NCI-H510A (cell line): ENCODE results near the gene SLC1A5.
A peak's percentile ranks its signal among the peaks of the same experiment; 100 is the strongest.
"Not testable (repeated sequence)": the region's sequence is repeated elsewhere in the genome, so short reads cannot be mapped to it uniquely, and the experiment has no call there.

Experiments
- DNase-seq: peaks from one replicate; lab custom pipeline; 2025; lab: John Stamatoyannopoulos, UW

SLC1A5 gene

GRCh38 chr19:46788262-46788967 lies at the start of gene SLC1A5:
Gene SLC1A5, minus strand, starts transcription at chr19:46788594. Its CDS starts 629 bp downstream, at chr19:46787965.
- peak; percentile 96 for DNase-seq

- DNase-seq, result no peak
Measured at GRCh38 chr19:46838160-46838559, 49.8 kb upstream of the SLC1A5 start.

DNA sequence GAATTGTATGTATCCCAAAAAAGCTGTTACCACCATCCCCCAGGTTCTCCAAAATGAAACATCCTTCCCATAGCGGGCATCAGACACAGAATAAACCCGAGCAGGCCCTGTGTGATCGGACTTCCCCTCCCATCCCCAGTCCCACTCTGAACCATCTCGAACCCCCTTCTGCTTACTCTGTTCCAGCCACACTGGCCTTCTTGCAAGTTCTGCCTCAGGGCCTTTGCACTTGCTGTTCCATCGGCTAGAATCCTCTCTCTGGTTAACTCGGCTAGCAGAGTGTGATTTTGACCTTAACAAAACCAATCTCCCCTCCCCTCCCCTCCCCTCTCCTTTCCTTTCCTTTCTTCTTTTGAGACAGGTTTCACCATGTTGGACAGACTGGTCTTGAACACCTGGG lies 46.6 kb upstream of the SLC1A5 start:
- no peak for DNase-seq

DNA sequence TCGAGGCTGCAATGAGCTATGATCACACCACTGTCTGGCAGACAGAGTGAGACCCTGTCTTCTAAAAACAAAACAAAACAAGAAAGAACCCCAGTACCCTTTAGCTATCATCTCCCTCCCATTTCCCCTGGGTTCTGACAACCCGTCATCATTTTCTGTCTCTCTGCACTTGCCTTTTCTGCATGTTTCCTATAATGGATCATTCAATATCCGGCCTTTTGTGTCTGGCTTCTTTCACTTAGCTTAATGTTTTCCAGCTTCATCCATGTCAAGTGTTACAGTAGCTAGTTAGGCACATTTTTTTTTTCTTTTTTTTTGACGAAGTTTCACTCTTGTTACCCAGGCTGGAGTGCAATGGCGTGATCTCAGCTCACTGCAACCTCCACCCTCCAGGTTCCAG lies 45.7 kb upstream of the SLC1A5 start:
- no peak for DNase-seq

DNA sequence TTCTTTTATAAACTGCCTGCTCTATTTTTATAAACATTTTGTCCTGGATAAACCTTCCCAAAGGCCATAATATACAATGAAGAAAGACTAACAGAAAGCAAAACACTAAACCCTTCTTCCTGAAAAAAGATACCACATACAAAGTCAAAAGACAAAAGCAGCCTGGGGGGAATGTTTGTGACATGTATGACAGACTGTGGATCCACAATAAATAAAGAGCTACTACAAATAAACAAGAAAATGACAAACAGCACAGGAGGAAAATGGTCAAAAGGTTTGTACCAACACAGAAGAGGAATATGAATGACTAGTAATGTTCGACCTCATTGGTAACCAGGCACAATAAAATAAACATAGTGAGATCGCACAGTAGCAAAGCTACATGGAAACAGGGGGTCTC lies 42.5 kb upstream of the SLC1A5 start:
- DNase-seq, result no peak

GRCh38 chr19:46828484-46828883 lies 40.1 kb upstream of the SLC1A5 start:
- no peak for DNase-seq

GRCh38 chr19:46825731-46826055 lies 37.3 kb upstream of the SLC1A5 start:
- no peak for DNase-seq

DNA sequence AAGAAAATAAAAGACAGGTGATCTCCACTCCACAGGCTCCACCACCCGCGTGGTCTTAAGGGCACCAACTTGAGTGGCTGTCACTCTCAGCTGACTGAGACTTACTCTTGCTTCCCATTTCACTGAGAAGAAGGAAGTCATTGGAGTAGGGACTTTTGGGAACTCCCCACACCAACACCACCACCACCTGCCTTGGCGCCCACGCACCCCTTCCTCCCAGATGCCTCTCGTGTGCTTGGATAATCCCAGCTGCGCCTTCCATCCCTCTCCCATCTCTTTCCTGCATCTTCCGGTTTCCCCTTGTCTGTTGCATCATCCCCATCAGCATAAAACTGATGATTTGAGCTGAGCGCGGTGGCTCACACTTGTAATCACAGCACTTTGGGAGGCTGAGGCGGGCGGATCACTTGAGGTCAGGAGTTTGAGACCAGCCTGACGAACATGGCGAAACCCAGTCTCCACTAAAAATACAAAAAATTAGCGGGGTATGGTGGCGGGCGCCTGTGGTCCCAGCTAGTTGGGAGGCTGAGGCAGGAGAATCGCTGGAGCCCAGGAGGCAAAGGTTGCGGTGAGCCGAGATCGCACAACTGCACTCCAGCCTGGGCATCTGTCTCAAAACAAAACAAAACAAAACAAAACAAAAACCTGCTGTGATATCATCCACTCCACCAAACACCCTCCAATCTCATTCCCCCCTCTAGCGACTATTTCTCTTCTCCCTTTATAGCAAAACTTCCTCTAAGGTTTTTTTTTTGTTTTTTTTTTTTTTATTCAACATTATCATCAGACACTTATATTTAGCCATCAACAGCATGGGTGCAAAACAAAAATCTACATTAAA lies 36.7 kb upstream of the SLC1A5 start:
- DNase-seq, result no peak

GRCh38 chr19:46823049-46823448 lies 34.7 kb upstream of the SLC1A5 start:
- no peak for DNase-seq

DNA sequence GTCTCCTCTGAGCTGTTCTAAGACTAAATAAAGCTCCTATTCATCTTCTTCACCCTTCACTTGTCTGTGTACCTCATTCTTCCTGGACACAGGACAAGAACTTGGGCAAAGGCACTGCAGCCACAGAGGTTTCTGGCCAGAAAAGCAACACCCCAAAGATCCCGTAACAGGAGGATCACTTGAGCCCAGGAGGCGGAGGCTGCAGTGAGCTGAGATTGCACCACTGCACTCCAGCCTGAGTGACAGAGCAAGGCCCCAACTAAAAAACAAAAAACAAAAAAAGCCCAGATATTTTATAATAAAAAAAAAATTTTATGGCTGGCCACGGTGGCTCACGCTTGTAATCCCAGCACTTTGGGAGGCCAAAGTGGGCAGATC lies 34.0 kb upstream of the SLC1A5 start:
- DNase-seq, result not testable (repeated sequence)

DNA sequence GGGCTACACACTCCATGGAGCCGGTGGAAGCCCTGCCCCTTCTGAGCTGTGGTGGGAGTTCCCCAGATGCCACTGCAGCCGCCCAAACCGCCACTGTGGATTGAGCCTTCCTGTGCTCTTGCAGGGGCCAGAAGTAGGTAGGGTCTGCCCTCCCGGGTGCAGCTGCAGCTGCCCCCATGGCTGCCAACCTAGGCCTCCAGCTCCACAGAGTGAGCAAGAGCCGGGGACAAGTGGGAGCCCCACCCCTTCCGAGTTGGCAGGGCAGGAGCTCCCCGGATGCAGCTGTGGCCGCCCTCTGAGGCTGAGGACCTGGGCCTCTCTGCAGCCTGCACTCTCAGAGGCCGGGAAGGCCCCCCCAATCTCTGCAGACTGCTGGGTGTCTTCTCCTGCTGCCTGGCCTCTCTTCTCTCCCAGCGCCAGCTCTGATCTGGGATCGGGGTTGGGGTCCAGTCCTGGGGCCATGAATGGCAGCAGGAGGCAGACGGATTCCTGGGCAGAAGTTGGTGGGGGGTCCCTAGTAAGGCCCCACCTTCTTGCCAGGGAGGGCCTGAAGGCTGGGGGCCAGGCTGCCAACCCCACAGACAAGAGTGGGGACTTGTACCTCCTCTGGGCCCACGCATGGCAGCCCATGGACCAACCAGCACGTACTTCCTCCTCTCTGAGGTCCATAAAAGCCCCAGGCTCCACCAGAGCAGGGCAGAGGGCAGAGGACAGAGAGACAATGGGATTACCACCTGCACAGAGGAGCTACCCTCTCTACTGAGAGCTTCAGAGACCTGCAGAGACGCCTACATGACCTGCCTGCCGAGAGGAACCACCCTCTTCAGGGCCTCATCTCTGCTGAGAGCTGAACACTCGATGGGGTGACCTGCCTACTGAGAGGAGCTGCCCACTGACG lies 33.4 kb upstream of the SLC1A5 start:
- DNase-seq, result peak; percentile 77

- DNase-seq, result no peak
Measured at GRCh38 chr19:46818812-46819211, 30.4 kb upstream of the SLC1A5 start.

DNA sequence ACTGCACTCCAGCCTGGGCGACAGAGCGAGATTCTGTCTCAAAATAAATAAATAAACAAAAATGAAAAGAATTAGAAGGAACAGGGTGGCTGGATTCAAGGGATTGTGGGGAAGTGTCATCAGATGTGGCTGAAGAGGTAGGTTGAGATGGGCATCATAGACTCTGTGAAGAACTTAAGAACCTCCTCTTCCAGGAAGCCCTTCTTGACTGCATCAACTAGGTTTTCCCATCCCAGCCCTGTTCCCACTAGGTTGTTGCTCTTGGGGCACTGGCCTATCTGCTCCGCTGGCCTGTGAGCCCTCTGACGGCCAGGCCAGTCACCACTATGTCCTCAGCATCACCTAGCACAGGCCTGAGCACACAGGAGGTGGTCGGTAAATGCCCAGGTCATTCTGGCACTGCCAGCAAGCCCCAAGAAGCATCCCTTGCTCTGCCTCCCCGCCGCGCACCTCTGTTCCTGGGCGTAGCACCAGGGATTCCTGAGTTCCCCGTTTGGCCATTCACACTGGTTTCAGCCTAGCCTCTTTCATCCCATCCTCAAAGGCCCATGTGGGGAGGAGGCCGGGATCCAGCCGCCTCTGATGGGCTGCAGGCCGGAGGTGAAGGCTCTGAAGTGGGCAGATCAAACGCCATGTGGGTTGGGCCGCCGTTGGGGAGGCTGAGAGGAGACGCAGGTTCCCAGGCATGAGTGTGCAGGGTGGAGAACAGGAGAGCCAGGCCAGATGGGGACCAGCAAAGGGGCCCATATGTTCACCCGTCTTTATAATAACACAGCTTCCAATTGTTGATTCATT lies 27.6 kb upstream of the SLC1A5 start:
- DNase-seq, result no peak

GRCh38 chr19:46813839-46814358 lies 25.5 kb upstream of the SLC1A5 start:
- no peak for DNase-seq

DNA sequence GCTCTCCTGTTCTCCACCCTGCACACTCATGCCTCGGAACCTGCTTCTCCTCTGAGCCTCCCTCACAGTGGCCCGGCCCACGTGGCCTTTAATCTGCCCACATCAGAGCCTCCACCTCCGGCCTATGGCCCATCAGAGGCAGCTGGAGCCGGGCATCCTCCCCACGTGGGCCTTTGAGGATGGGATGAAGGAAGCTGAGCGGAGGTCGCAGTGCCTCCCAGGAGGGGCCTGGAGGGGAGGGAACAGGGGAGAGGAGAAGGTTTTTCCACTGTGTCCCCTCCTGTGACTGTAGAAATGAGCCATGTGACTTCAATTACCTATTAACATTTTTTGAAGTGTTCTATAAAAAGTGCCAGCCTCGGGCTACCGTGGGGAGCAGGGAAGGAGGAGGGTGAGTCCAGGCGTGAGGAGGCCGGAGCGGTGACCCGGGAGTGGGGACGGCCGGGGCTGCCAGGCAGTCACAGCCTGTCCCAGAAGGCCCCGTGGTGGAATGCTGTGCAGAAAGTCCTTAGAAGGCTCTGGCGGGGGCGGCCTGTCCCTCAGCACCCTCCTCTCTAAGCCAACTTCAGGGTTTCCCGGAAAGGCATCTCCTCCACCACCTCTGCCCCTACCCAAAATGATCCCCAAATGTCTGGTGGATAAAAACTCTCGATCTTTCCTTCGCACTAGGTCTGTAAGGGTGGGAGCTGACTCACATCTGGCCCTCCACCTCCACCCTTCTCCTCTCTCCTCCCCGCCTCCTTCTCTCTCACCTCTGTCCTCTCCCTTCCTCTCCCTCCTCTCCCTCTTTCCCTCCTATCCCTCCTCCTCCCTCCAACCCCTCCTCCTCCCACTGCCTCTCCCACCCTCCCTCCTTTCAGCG lies 24.8 kb upstream of the SLC1A5 start:
- DNase-seq, result peak; percentile 25

DNA sequence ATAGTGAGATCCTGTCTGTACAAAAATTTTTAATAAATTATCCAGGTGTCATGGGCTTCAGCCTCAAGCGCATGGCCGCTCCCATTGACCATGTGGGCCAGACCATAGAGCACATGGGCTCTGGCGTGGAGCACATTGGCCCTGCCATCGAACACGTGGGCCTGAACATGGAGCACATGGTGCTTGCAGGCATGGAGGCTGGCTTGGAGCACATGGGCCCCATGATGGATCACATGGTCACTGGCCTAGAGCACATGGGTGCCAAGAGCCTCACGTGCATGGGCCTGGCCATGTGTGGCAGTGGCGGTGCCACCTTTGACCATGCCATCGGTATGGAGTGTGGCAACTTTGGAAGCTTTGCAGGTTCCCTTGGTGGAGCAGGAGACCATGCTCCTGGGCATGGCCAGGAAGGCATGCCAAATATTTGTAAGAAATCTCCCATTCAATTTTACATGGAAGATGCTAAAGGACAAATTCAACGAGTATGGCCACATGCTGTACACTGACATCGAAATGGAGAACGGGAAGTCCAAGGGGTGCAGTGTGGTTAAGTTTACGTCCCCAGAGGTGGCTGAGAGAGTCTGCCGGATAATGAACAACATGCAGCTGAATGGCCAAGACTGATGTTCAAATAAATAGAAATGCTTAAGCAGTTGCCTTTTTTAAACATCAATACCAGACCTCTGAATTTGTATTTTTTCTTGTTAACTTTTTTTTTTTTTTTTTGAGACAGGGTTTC lies 21.3 kb upstream of the SLC1A5 start:
- no peak for DNase-seq

DNA sequence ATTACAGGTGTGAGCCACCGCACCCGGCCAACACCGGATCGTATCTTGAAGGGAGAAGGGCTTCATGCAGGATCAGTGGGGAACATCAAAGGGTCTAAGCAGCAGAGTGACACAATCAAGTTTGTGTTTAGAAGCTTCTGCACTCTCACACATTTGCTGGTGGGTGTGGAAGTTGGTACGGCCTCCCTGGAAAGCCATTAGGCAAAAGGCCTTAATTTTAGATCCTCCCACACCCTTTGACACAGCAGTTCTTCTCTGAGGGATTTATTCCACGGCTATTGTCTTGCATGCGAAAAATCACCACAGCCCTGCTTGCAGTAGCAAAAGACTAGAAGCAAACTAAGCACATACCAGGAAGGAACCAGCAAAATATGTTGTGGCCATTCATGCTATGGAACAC lies 18.3 kb upstream of the SLC1A5 start:
- no peak for DNase-seq

DNA sequence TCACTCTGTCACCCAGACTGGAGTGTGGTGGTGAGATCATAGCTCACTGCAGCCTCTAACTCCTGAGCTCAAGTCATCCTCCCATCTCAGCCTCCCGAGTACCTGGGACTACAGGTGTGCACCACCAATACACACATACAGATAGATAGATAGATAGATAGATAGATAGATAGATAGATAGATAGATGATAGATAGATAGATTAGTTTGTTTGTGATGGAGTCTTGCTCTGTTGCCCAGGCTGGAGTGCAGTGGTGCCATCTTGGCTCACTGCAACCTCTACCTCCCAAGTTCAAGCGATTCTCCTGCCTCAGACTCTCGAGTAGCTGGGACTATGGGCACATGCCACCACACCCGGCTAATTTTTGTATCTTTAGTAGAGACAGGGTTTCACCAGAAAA lies 16.0 kb upstream of the SLC1A5 start:
- not testable (repeated sequence) for DNase-seq

DNA sequence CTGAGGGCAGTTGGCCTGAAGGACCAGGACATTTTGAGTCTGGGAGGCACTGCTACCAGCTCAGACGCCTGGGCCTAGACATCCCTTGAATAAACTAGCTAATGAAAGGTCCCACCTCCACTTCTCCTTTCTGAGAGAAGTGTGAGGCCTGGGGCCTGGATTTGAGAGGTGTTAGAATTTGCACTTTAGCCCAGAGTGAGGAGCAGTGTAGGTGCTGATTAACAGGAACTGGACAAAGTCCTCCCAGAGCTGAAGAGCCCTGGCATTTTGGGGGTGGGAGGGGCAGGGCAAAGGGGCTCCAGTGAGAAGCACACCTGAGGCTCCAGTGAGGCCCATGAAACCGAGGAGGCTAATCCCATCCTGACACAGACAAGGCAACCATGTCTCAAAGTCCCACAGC lies 15.2 kb upstream of the SLC1A5 start:
- DNase-seq, result no peak

DNA sequence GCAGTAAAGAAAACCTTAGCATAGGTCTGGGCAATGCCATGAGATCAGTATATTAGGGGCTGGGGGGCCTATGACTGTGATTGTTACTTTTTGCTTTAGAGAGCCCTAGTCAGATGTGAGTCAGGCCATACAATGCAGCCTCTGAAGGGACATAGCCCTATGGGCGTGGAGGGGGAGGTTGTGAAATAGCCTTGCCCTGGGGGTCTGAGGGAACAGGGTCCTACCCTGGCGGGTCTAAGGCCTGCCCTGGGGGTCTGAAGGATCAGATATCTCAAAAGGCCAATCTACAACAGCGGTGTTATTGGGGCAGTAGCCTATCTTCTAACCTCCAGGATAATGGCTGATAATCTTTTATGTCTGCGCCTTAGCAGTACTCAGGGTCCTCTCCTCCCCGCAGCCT lies 13.8 kb upstream of the SLC1A5 start:
- no peak for DNase-seq
